Measurements from ENCODE around the gene TMBIM1.
A peak's percentile ranks its signal among the peaks of the same experiment; 100 is the strongest.
"Not testable (repeated sequence)": the region's sequence is repeated elsewhere in the genome, so short reads cannot be mapped to it uniquely, and the experiment has no call there.

The TMBIM1 gene

DNA sequence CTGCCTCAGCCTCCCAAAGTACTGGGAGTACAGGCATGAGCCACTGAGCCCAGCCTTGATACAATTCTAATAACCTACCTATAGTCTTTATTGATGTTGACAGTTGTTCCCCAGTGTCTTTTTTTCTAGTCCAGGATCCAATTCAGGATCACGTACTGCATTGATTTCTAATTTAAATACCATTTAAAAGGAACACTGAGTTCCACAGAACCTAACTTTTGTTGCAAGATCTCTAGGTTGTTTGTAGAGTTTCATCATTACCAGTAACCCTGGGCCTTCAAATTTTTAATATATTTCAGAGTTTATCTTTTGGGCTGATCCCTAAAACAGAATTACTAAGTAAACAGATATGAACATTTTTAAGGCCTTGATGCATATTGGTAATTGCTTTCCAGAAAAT lies 21.1 kb upstream of the TMBIM1 start:
- Histone ChIP-seq H3K27me3 (no peaks in the 10 kb centered on the region), H3K4me3 (no peak overlapping the region), H4K20me1 (no peaks in the 10 kb centered on the region), H3K4me2 (no peak overlapping the region), H3K9me3 (replicated peaks in 1 of 11) (no peaks in the 10 kb centered on the region), H3K36me3 (no peaks in the 10 kb centered on the region), H3K4me1 (peaks cover 13 to 40% (median 27%) of the 10 kb centered on the region in 10 experiments; a peak in 19 of 20 replicates), H3K27ac (no peak overlapping the region), H3K9ac (no peak overlapping the region)
- TF ChIP-seq Cebpa-rat (IDR thresholded peaks at IDR 0.05), result no peak

DNA sequence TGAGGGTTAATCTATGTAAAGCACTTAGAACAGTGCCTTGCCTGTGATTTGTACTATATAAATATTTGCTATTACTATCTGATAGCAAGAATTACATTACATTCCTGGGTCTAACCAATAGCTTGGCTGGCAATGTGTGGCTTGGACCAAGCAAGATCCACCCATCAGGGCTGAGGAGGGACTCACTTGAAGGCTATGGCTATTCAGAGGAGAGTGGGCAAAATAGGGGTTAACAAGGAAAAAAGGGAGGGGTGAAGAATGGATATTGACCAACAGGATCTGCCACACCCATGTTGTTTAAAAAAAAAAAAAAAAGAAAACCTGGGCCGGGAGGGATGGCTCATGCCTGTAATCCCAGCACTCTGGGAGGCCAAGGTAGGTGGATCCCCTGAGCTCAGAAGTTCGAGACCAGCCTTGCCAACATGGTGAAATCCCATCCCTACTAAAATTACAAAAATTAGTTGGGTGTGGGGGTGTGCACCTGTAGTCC lies 20.0 kb upstream of the TMBIM1 start:
- no peak for TF ChIP-seq Cebpa-rat (IDR thresholded peaks at IDR 0.05)
- Histone ChIP-seq H3K9ac (no peak overlapping the region), H3K9me3 (replicated peaks in 1 of 11) (no peaks in the 10 kb centered on the region), H3K36me3 (no peaks in the 10 kb centered on the region), H3K4me2 (no peak overlapping the region), H3K4me1 (peaks cover 13 to 39% (median 28%) of the 10 kb centered on the region in 10 experiments), H3K27ac (no peak overlapping the region), H3K27me3 (no peaks in the 10 kb centered on the region), H4K20me1 (no peaks in the 10 kb centered on the region), H3K4me3 (no peak overlapping the region)

GRCh38 chr2:218311541-218312266 lies 19.4 kb upstream of the TMBIM1 start:
- H3K4me3 ChIP-seq; H4K20me1 ChIP-seq; H3K9ac ChIP-seq; H3K27ac ChIP-seq; H3K27me3 ChIP-seq; H3K36me3 ChIP-seq; H3K9me3 ChIP-seq (replicated peaks in 1 of 11); H3K4me2 ChIP-seq: not testable (repeated sequence)
- peaks cover 9 to 33% (median 23%) of the 10 kb centered on the region in 10 experiments for H3K4me1 ChIP-seq

DNA sequence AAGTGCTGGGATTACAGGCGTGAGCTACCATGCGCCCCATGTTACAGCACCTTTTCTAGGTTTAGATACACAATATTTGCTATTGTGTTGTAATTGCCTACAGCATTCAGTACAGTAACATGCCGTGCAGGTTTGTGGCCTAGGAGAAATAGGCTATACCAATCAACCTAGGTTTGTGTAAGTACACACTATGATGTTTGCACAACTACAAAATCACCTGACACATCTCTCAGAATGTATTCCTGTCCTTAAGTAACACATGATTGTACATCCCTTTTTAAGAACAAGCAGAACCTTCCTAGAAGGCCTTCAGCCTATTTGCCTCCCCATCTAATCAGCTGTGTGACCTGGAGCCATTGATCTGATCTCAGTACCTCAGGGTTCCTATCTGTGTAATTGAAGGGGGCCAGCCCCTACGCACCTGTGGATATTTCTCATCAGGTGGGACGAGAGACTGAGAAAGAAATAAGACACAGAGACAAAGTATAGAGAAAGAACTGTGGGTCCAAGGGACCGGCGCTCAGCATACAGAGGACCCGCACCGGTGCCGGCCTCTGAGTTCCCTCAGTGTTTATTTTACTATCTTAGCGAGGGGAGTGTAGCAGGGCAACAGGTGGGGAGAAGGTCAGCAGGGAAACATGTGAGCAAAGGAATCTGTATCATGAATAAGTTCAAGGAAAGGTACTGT lies 18.7 kb upstream of the TMBIM1 start:
- Histone ChIP-seq H3K4me1 (peaks cover 6 to 26% (median 17%) of the 10 kb centered on the region in 10 experiments; a peak in 18 of 20 replicates), H3K9me3 (replicated peaks in 1 of 11) (no peaks in the 10 kb centered on the region), H3K4me2 (no peak overlapping the region), H3K4me3 (no peak overlapping the region), H3K9ac (no peak overlapping the region), H3K27ac (no peak overlapping the region), H4K20me1 (no peaks in the 10 kb centered on the region), H3K36me3 (no peaks in the 10 kb centered on the region), H3K27me3 (no peaks in the 10 kb centered on the region)
- no peak for TF ChIP-seq Cebpa-rat (IDR thresholded peaks at IDR 0.05)

GRCh38 chr2:218307415-218308090 lies 15.2 kb upstream of the TMBIM1 start:
- H3K4me1 ChIP-seq, result peaks cover 6 to 21% (median 14%) of the 10 kb centered on the region in 10 experiments; a peak in 18 of 20 replicates
- no peaks in the 10 kb centered on the region for H4K20me1 ChIP-seq
- H3K9ac ChIP-seq, result no peak overlapping the region
- no peaks in the 10 kb centered on the region for H3K27me3 ChIP-seq
- H3K4me2 ChIP-seq, result no peak overlapping the region; a peak in 1 of 22 replicates
- no peak for TF ChIP-seq Cebpa-rat (IDR thresholded peaks at IDR 0.05)
- no peaks in the 10 kb centered on the region for H3K36me3 ChIP-seq
- no peak overlapping the region for H3K27ac ChIP-seq
- H3K9me3 ChIP-seq (replicated peaks in 1 of 11), result no peaks in the 10 kb centered on the region
- no peak overlapping the region for H3K4me3 ChIP-seq

GRCh38 chr2:218306184-218306920 lies 14.0 kb upstream of the TMBIM1 start:
- H3K4me1 ChIP-seq, result peaks cover 6 to 32% (median 16%) of the 10 kb centered on the region in 10 experiments; a peak in 18 of 20 replicates
- H3K36me3 ChIP-seq, result no peaks in the 10 kb centered on the region
- H3K9me3 ChIP-seq (replicated peaks in 1 of 11), result no peaks in the 10 kb centered on the region
- no peak for TF ChIP-seq Cebpa-rat (IDR thresholded peaks at IDR 0.05)
- no peak overlapping the region for H3K27ac ChIP-seq
- no peak overlapping the region for H3K4me3 ChIP-seq
- peak overlapping the region in 1 of 11 experiments; percentile 7; a peak in 1 of 22 replicates for H3K4me2 ChIP-seq
- H4K20me1 ChIP-seq, result no peaks in the 10 kb centered on the region
- no peaks in the 10 kb centered on the region for H3K27me3 ChIP-seq
- H3K9ac ChIP-seq, result no peak overlapping the region

GRCh38 chr2:218305383-218305782 lies 13.1 kb upstream of the TMBIM1 start:
- H3K36me3 ChIP-seq, result no peaks in the 10 kb centered on the region
- H3K4me3 ChIP-seq, result no peak overlapping the region
- no peaks in the 10 kb centered on the region for H3K9me3 ChIP-seq (replicated peaks in 1 of 11)
- no peak for TF ChIP-seq Cebpa-rat (IDR thresholded peaks at IDR 0.05)
- no peak overlapping the region for H3K27ac ChIP-seq
- H3K4me2 ChIP-seq, result no peak overlapping the region
- no peak overlapping the region for H3K9ac ChIP-seq
- peaks cover 6 to 37% (median 16%) of the 10 kb centered on the region in 10 experiments; a peak in 18 of 20 replicates for H3K4me1 ChIP-seq
- no peaks in the 10 kb centered on the region for H3K27me3 ChIP-seq
- H4K20me1 ChIP-seq, result no peaks in the 10 kb centered on the region

GRCh38 chr2:218301176-218301819 lies 9.0 kb upstream of the TMBIM1 start:
- Histone ChIP-seq H3K4me1 (peaks cover 0 to 25% (median 2%) of the 10 kb centered on the region in 10 experiments; a peak in 9 of 20 replicates), H3K36me3 (no peaks in the 10 kb centered on the region), H3K9ac (peak overlapping the region in 7 of 11 experiments; percentile 24 to 62 (median 44); a peak in 6 of 22 replicates), H3K4me3 (no peak overlapping the region), H3K4me2 (peak overlapping the region in 2 of 11 experiments; percentile 47 to 49; a peak in 4 of 22 replicates), H3K27ac (peak overlapping the region in 2 of 11 experiments; percentile 42 to 46; a peak in 5 of 22 replicates), H4K20me1 (no peaks in the 10 kb centered on the region), H3K9me3 (replicated peaks in 1 of 11) (no peaks in the 10 kb centered on the region), H3K27me3 (no peaks in the 10 kb centered on the region)
- no peak for TF ChIP-seq Cebpa-rat (IDR thresholded peaks at IDR 0.05)

All from BLaER1 treated with 17β-estradiol and CSF1 and Interleukin-3, amounts not matched to agents 10 nM and 100 nM (cell line).